Astrocyte of the spinal cord (primary cell): ENCODE results near the gene MARCOL.

Source experiments
- DNase-seq: peaks from one replicate; pipeline ENCODE4 v3.0.0; 2011; ENCODE audit warnings: low read depth, low spot score
- H3K4me3 ChIP-seq: 2 replicates; pipeline ENCODE4 v1.5.1; 2011; ENCODE audit warnings: low read depth, mild to moderate bottlenecking, low read length, moderate library complexity
- CTCF ChIP-seq: IDR thresholded peaks from 2 replicates; pipeline ENCODE4 v1.5.1; 2012; ENCODE audit warnings: low read depth, mild to moderate bottlenecking, low read length, inconsistent platforms
- in situ Hi-C: cut with HindIII; loops from 2 replicates; pipeline ENCODE4 v1.10.0; 2017; ENCODE audit warnings: low sequenced_read_pairs

MARCOL gene

GRCh38 chr5:148238418-148238794 is at the start of gene MARCOL:
MARCOL (plus strand) TSS chr5:148238525; CDS start chr5:148238598, 73 bp downstream.
- no peak for TF ChIP-seq CTCF
- DNase-seq, result no peak
- in situ Hi-C loops, result no loop called here
- no peak within 1 kb of the TSS for H3K4me3 ChIP-seq

DNA sequence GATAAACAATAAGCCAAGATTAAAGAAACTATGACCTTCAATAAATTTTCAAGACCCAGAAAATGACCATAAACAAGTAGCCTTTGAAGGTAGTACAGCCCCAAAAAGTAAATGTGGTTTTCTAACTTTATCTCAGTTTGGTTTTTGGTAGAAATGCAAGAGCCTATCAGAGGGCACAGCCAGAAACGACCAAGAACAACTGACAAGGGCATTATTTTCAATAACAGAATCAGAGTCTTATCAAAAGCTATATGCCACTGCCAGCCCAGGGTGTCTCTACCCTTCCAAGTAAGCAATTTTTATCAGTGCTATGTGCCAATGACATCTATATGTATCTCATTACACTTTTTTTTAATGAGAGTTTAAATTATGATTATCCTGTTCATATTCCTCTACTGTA is 47.3 kb upstream of the MARCOL start:
- in situ Hi-C loops, result no loop called here
- no peak for TF ChIP-seq CTCF
- H3K4me3 ChIP-seq, result no peak overlapping the region
- DNase-seq, result no peak

DNA sequence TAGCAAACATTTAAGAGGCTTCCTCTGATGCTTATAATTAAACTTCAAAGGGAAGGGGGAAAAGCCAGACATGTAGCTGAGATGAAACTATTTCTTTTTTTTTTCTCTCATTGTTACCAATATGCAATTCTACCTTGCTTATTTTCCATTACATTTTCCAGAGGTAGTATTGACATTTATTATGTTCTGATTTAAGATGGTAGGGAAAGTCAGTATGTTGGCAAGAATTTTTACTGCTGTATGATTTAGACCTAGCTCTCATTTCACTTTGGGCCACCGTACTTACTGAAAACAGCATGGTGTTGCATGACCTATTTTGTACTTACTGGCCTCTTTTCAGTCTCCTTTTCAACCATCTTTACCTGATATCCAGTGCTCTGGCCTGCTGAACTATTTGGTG is 45.1 kb upstream of the MARCOL start:
- H3K4me3 ChIP-seq, result no peak overlapping the region
- TF ChIP-seq CTCF, result no peak
- in situ Hi-C loops, result no loop called here
- no peak for DNase-seq

DNA sequence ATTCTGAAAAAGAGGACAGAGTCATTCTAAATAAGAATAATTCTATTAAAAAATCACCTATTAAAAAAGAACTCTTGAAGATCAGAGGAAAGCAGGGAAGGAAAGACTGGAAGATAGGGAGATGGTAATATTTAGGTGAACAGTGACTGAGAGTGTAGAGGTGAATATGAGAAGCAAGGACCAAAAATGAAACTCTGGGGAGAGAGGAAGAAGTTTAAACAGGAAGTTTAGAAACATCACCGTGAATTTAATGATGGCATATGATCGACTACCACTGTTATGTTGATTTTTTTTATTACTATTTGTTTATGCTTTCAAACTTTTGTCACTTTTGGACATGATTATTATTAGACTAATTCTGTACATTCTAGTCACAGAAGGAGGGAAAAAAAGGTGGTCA is 37.2 kb upstream of the MARCOL start:
- DNase-seq, result no peak
- H3K4me3 ChIP-seq, result no peak overlapping the region
- no peak for TF ChIP-seq CTCF
- in situ Hi-C loops, result no loop called here

GRCh38 chr5:148202531-148203203 is 35.7 kb upstream of the MARCOL start, which contains the start of gene SPINK6:
SPINK6 (plus strand) TSS chr5:148203042; CDS start chr5:148203097, 55 bp downstream.
- TF ChIP-seq CTCF, result no peak
- DNase-seq, result peak; percentile 32
- in situ Hi-C loops, result no loop called here
- H3K4me3 ChIP-seq, result no peak within 1 kb of the TSS

- DNase-seq, result no peak
- no peak for TF ChIP-seq CTCF
- H3K4me3 ChIP-seq, result no peak overlapping the region
- in situ Hi-C loops, result no loop called here
Measured at GRCh38 chr5:148205044-148205806, 33.1 kb upstream of the MARCOL start.
